SK-N-SH (cell line): Measurements from ENCODE around the gene PRMT6. TPM values are rescaled to one million over a fixed set of nuclear protein-coding genes. Genes with fewer than 3 reads are reported as not detected.

Experiments
- CTCF ChIA-PET: fragments of 300-600, 350-600 bp; formaldehyde crosslinking; extraction: SDS; loops from one replicate; lab custom pipeline; 2021; lab: Yijun Ruan, JAX
- POLR2A ChIA-PET: fragments of 350-600 bp; sonication (Branson Sonifier 250); formaldehyde crosslinking; extraction: SDS; loops from one replicate; lab custom pipeline; 2020; ENCODE audit warnings: antibody characterized with exemption, inconsistent platforms; lab: Yijun Ruan, JAX
- DNase-seq: peaks from one replicate; pipeline ENCODE4 v3.0.0; 2012
- H2AFZ ChIP-seq: fragments of 200-600 bp; sonication (generic); 2 replicates; pipeline ENCODE4 v1.8.1; 2016; ENCODE audit warnings: antibody characterized with exemption, mild to moderate bottlenecking, low read depth
- H3F3A ChIP-seq: fragments of 200-600 bp; sonication (generic); replicated peaks from 2 replicates; pipeline ENCODE3; 2016; ENCODE audit warnings: antibody characterized with exemption, mild to moderate bottlenecking; ENCODE audit not compliant: insufficient read depth
- H3K27ac ChIP-seq, 2 experiments: fragments of 200-500 bp in 1 of 2; fragments of 200-600 bp in 1 of 2; sonication (Bioruptor generic) in 1 of 2; sonication (generic), shearing (Covaris generic) in 1 of 2; 2 replicates each; pipeline versions ENCODE4 v1.5.1 to v1.6.1; 2014 to 2016; ENCODE audit warnings: low read depth in 2 of 2, inconsistent platforms in 1 of 2, low read length in 1 of 2, mild to moderate bottlenecking in 1 of 2, mixed read lengths in 1 of 2
- H3K27me3 ChIP-seq: fragments of 200-600 bp; sonication (generic), shearing (Covaris generic); 2 replicates; pipeline ENCODE4 v1.6.1; 2016; ENCODE audit warnings: mixed run types; ENCODE audit not compliant: insufficient read depth
- H3K36me3 ChIP-seq, 2 experiments: fragments of 200-500 bp in 1 of 2; fragments of 200-600 bp in 1 of 2; sonication (Bioruptor generic) in 1 of 2; sonication (generic) in 1 of 2; replicated peaks in 1 of 2; 2 replicates each; pipeline versions ENCODE3 to v1.5.1; 2014 to 2016; ENCODE audit warnings: low read length in 1 of 2, mild to moderate bottlenecking in 1 of 2; ENCODE audit not compliant: insufficient read depth in 2 of 2, control insufficient read depth in 1 of 2
- H3K4me1 ChIP-seq, 2 experiments: fragments of 200-500 bp in 1 of 2; fragments of 200-600 bp in 1 of 2; sonication (Bioruptor generic) in 1 of 2; sonication (generic), shearing (Covaris generic) in 1 of 2; 2 replicates each; pipeline versions ENCODE4 v1.5.1 to v1.6.1; 2014 to 2016; ENCODE audit warnings: low read depth in 1 of 2, low read length in 1 of 2, mixed run types in 1 of 2; ENCODE audit not compliant: insufficient read depth in 2 of 2, control insufficient read depth in 1 of 2
- H3K4me2 ChIP-seq: fragments of 200-600 bp; sonication (generic), shearing (Covaris generic); 2 replicates; pipeline ENCODE4 v1.6.1; 2017; ENCODE audit warnings: mixed run types
- H3K4me3 ChIP-seq, 2 experiments: fragments of 200-500 bp in 1 of 2; fragments of 200-600 bp in 1 of 2; sonication (Bioruptor generic) in 1 of 2; sonication (generic), shearing (Covaris generic) in 1 of 2; 2 replicates each; pipeline versions ENCODE4 v1.5.1 to v1.8.1; 2014 to 2016; ENCODE audit warnings: low read depth in 2 of 2, inconsistent platforms in 1 of 2, low read length in 1 of 2, mild to moderate bottlenecking in 1 of 2, mixed read lengths in 1 of 2, moderate library complexity in 1 of 2
- H3K79me2 ChIP-seq: fragments of 200-600 bp; sonication (generic); 2 replicates; pipeline ENCODE4 v1.8.1; 2017; ENCODE audit warnings: mild to moderate bottlenecking; ENCODE audit not compliant: insufficient read depth
- H3K9ac ChIP-seq: fragments of 200-600 bp; sonication (generic); 2 replicates; pipeline ENCODE4 v1.6.1; 2017; ENCODE audit warnings: mixed run types
- H3K9me2 ChIP-seq: fragments of 200-600 bp; sonication (generic); 2 replicates; pipeline ENCODE4 v1.6.1; 2017; ENCODE audit warnings: mixed run types
- H3K9me3 ChIP-seq: fragments of 200-600 bp; sonication (generic); 2 replicates; pipeline ENCODE4 v1.6.1; 2017; ENCODE audit warnings: mixed run types, mild to moderate bottlenecking, moderate library complexity
- H4K20me1 ChIP-seq: fragments of 200-600 bp; sonication (generic); 2 replicates; pipeline ENCODE4 v1.6.1; 2017; ENCODE audit warnings: mild to moderate bottlenecking, mixed run types; ENCODE audit not compliant: insufficient read depth
- CHD2 ChIP-seq: fragments of 150-350 bp; IDR thresholded peaks from 2 replicates; pipeline ENCODE4 v1.6.1; 2018; ENCODE audit warnings: low read length; ENCODE audit not compliant: partially characterized antibody
- EZH2phosphoT487 ChIP-seq: fragments of 200-600 bp; sonication (generic); IDR thresholded peaks from 2 replicates; pipeline ENCODE4 v1.6.1; 2017; ENCODE audit warnings: low read depth, mixed run types, mild to moderate bottlenecking, antibody characterized with exemption, moderate library complexity, borderline replicate concordance
- FOXJ3 ChIP-seq: sonication (generic); formaldehyde crosslinking; IDR thresholded peaks from 2 replicates; pipeline ENCODE4 v1.5.1; 2020; ENCODE audit warnings: mild to moderate bottlenecking, missing genetic modification reagents
- JUND ChIP-seq: IDR thresholded peaks from 2 replicates; pipeline ENCODE4 v1.4.0; 2012
- MXI1 ChIP-seq: IDR thresholded peaks from 2 replicates; pipeline ENCODE4 v1.6.1; 2012; ENCODE audit warnings: mild to moderate bottlenecking, low read depth, low read length, improper control_type of control experiment
- NRF1 ChIP-seq: IDR thresholded peaks from 2 replicates; pipeline ENCODE4 v1.6.1; 2012; ENCODE audit warnings: low read depth, mild to moderate bottlenecking, low read length
- RAD21 ChIP-seq: IDR thresholded peaks from 2 replicates; pipeline ENCODE4 v1.6.1; 2012; ENCODE audit warnings: mild to moderate bottlenecking, low read length
- RCOR1 ChIP-seq: fragments of 150-350 bp; IDR thresholded peaks from 2 replicates; pipeline ENCODE4 v1.6.1; 2017; ENCODE audit warnings: antibody characterized with exemption, low read length
- REST ChIP-seq: IDR thresholded peaks from 2 replicates; pipeline ENCODE4 v1.6.1; 2012; ENCODE audit warnings: mild to moderate bottlenecking, low read depth, low read length, moderate library complexity
- SIN3A ChIP-seq: IDR thresholded peaks from 2 replicates; pipeline ENCODE4 v1.6.1; 2012; ENCODE audit warnings: low read depth, mild to moderate bottlenecking, low read length, moderate library complexity, borderline replicate concordance
- TEAD4 ChIP-seq: IDR thresholded peaks from 2 replicates; pipeline ENCODE4 v1.4.0; 2012; ENCODE audit warnings: mild to moderate bottlenecking, borderline replicate concordance; ENCODE audit not compliant: insufficient read depth
- YY1 ChIP-seq: IDR thresholded peaks from 2 replicates; pipeline ENCODE4 v1.4.0; 2012; ENCODE audit warnings: low read depth, mild to moderate bottlenecking
- WGBS: methylation state at CpG from one replicate; pipeline ENCODE4 v1.1.6; 2017; ENCODE audit warnings: low lambda C conversion rate; 5-methylcytosine and 5-hydroxymethylcytosine counted together
- polyA plus RNA-seq, 3 experiments: library from polyadenylated mRNA; depleted of rRNA; stranded (reverse); fragments of >200 nt; gene quantifications; 2 replicates each; pipeline ENCODE4 v1.2.3, GENCODE V29; 2012
- TF ChIP-seq, protein P1 (sequence below): IDR thresholded peaks from 2 replicates; pipeline ENCODE4; 2012
- TF ChIP-seq, protein P2 (sequence below): fragments of 200-600 bp; sonication (generic); IDR thresholded peaks from 2 replicates; pipeline ENCODE4 v1.6.1; 2017; ENCODE audit warnings: antibody characterized with exemption, mild to moderate bottlenecking, moderate library complexity

PRMT6 gene
- polyA plus RNA-seq, 1 of the 3 experiments (the other 2 are of a cell fraction), result 15.2 TPM

- CTCF ChIA-PET, result no interaction called here
- Histone ChIP-seq H3K9me2 (0 out of 2 replicates have a peak, but pooled peaks cover 3% of the 10 kb centered on the region), H4K20me1 (no peaks in the 10 kb centered on the region), H2AFZ (no peak overlapping the region), H3K4me1 (no peaks in the 10 kb centered on the region; a peak in 1 of 4 replicates), H3F3A (no peaks in the 10 kb centered on the region), H3K4me2 (no peak overlapping the region), H3K9me3 (no peaks in the 10 kb centered on the region), H3K9ac (no peak overlapping the region), H3K79me2 (no peaks in the 10 kb centered on the region), H3K36me3 (no peaks in the 10 kb centered on the region), H3K27ac (no peak overlapping the region), H3K4me3 (no peak overlapping the region), H3K27me3 (no peaks in the 10 kb centered on the region)
- POLR2A ChIA-PET, result interaction anchor here (0.6 kb wide), 1 partner anchor 625 kb away, joined by 3 read pairs; no protein-coding TSS in a partner anchor
- no peak for TF ChIP-seq EZH2phosphoT487
- no peak for TF ChIP-seq RAD21
- no peak for TF ChIP-seq TEAD4
- TF ChIP-seq, protein P1, sequence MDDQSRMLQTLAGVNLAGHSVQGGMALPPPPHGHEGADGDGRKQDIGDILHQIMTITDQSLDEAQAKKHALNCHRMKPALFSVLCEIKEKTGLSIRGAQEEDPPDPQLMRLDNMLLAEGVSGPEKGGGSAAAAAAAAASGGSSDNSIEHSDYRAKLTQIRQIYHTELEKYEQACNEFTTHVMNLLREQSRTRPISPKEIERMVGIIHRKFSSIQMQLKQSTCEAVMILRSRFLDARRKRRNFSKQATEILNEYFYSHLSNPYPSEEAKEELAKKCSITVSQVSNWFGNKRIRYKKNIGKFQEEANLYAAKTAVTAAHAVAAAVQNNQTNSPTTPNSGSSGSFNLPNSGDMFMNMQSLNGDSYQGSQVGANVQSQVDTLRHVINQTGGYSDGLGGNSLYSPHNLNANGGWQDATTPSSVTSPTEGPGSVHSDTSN, result no peak
- TF ChIP-seq, protein P2, sequence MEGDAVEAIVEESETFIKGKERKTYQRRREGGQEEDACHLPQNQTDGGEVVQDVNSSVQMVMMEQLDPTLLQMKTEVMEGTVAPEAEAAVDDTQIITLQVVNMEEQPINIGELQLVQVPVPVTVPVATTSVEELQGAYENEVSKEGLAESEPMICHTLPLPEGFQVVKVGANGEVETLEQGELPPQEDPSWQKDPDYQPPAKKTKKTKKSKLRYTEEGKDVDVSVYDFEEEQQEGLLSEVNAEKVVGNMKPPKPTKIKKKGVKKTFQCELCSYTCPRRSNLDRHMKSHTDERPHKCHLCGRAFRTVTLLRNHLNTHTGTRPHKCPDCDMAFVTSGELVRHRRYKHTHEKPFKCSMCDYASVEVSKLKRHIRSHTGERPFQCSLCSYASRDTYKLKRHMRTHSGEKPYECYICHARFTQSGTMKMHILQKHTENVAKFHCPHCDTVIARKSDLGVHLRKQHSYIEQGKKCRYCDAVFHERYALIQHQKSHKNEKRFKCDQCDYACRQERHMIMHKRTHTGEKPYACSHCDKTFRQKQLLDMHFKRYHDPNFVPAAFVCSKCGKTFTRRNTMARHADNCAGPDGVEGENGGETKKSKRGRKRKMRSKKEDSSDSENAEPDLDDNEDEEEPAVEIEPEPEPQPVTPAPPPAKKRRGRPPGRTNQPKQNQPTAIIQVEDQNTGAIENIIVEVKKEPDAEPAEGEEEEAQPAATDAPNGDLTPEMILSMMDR, result no peak
- no peak for TF ChIP-seq RCOR1
- TF ChIP-seq FOXJ3, result no peak
- no peak for TF ChIP-seq MXI1
- TF ChIP-seq CHD2, result no peak
- TF ChIP-seq NRF1, result no peak
- TF ChIP-seq REST, result no peak
- TF ChIP-seq YY1, result no peak
- TF ChIP-seq JUND, result no peak
- no peak for TF ChIP-seq SIN3A
- DNase-seq, result no peak
- WGBS, result 0% methylated on average over 1 of the region's 1 CpG
These were observed 22.8 kb downstream of the PRMT6 start for GRCh38 chr1:107079249-107079648.
